NK-92 (cell line): ENCODE data around the gene RGS3.
A peak's percentile ranks its signal among the peaks of the same experiment; 100 is the strongest.

ENCODE experiments used
- DNase-seq: peaks from one replicate; lab custom pipeline; 2025; ENCODE audit not compliant: unreplicated experiment; lab: John Stamatoyannopoulos, UW

Gene RGS3

GRCh38 chr9:113569472-113570060 is 106.0 kb downstream of the RGS3 start:
- DNase-seq = no peak

GRCh38 chr9:113570106-113570505 is 106.6 kb downstream of the RGS3 start:
- no peak for DNase-seq

GRCh38 chr9:113570749-113571711 is 107.5 kb downstream of the RGS3 start:
- no peak for DNase-seq

- DNase-seq = no peak
Measured at GRCh38 chr9:113572076-113572861, 108.7 kb downstream of the RGS3 start.

- DNase-seq = no peak
Measured at GRCh38 chr9:113573046-113573958, 109.8 kb downstream of the RGS3 start.

GRCh38 chr9:113573959-113574352 is 110.4 kb downstream of the RGS3 start:
- DNase-seq = no peak

GRCh38 chr9:113574441-113575262 is 111.1 kb downstream of the RGS3 start:
- no peak for DNase-seq

GRCh38 chr9:113577525-113578261 is 114.2 kb downstream of the RGS3 start:
- DNase-seq = no peak

GRCh38 chr9:113578279-113578865 is 114.8 kb downstream of the RGS3 start:
- no peak for DNase-seq

- DNase-seq = peak; percentile 28
Measured at GRCh38 chr9:113578882-113579282, 115.4 kb downstream of the RGS3 start.

- no peak for DNase-seq
Measured at GRCh38 chr9:113579283-113580040, 115.9 kb downstream of the RGS3 start.

- no peak for DNase-seq
Measured at GRCh38 chr9:113580041-113580953, 116.8 kb downstream of the RGS3 start.

GRCh38 chr9:113580954-113581311 is 117.4 kb downstream of the RGS3 start:
- DNase-seq = no peak

GRCh38 chr9:113581865-113582697 is 118.6 kb downstream of the RGS3 start:
- DNase-seq = no peak

- no peak for DNase-seq
Measured at GRCh38 chr9:113582698-113583200, 119.2 kb downstream of the RGS3 start.
